Nephron (organoid): ENCODE results near the gene HORMAD1.

Experiments
- H3K27ac Mint-ChIP-seq, 3 experiments: 2 replicates each; pipeline ENCODE4 v1.8.0; 2020; ENCODE audit warnings: mixed read lengths in 3 of 3, mild to moderate bottlenecking in 2 of 3, moderate library complexity in 1 of 3
- H3K27me3 Mint-ChIP-seq: 2 replicates; pipeline ENCODE4 v1.8.0; 2021; ENCODE audit warnings: low read depth, mild to moderate bottlenecking, moderate library complexity, mixed read lengths
- H3K36me3 Mint-ChIP-seq: 2 replicates; pipeline ENCODE4 v1.8.0; 2020; ENCODE audit warnings: low read depth, mixed read lengths
- H3K4me1 Mint-ChIP-seq: 2 replicates; pipeline ENCODE4 v1.8.0; 2020; ENCODE audit warnings: mixed read lengths
- H3K4me3 Mint-ChIP-seq, 3 experiments: 2 replicates each; pipeline ENCODE4 v1.8.0; 2020; ENCODE audit warnings: mild to moderate bottlenecking in 3 of 3, mixed read lengths in 3 of 3, moderate library complexity in 2 of 3
- H3K9me3 Mint-ChIP-seq: 2 replicates; pipeline ENCODE4 v1.8.0; 2020; ENCODE audit warnings: mixed read lengths
- TF ChIP-seq, protein P1 (sequence below), 3 experiments: fragments of 200-600 bp; sonication (generic); IDR thresholded peaks; one replicate each; pipeline ENCODE4 v1.5.0; 2021; ENCODE audit warnings: antibody characterized with exemption in 3 of 3; ENCODE audit not compliant: unreplicated experiment in 3 of 3

Gene HORMAD1

DNA sequence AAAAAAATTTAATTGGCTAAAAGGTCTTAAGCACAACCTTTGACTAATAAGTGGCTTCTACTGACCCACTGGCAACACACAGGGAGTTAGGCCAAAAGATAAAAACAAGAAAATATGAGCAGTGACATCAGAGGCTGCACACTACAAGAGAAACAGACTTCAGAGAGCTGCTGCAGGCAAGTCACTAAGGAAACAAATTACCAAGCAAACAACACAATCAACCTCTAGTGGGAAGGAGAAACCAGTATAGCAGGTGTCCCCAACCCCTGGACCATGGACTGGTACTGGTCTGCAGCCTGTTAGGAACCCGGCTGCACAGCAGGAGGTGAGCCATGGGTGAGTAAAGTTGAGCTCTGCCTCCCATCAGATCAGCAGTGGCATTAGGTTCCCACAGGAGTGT is 70.5 kb downstream of the HORMAD1 start:
- Mint-ChIP-seq H3K27me3 (no peaks in the 10 kb centered on the region), H3K4me3 (no peak overlapping the region), H3K36me3 (peaks cover 23% of the 10 kb centered on the region), H3K4me1 (no peaks in the 10 kb centered on the region), H3K27ac (no peak overlapping the region), H3K9me3 (no peaks in the 10 kb centered on the region)
- TF ChIP-seq, protein P1, sequence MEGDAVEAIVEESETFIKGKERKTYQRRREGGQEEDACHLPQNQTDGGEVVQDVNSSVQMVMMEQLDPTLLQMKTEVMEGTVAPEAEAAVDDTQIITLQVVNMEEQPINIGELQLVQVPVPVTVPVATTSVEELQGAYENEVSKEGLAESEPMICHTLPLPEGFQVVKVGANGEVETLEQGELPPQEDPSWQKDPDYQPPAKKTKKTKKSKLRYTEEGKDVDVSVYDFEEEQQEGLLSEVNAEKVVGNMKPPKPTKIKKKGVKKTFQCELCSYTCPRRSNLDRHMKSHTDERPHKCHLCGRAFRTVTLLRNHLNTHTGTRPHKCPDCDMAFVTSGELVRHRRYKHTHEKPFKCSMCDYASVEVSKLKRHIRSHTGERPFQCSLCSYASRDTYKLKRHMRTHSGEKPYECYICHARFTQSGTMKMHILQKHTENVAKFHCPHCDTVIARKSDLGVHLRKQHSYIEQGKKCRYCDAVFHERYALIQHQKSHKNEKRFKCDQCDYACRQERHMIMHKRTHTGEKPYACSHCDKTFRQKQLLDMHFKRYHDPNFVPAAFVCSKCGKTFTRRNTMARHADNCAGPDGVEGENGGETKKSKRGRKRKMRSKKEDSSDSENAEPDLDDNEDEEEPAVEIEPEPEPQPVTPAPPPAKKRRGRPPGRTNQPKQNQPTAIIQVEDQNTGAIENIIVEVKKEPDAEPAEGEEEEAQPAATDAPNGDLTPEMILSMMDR (IDR thresholded peaks at IDR 0.05; ENCODE audit: unreplicated experiment in 3 of 3), result no peak

DNA sequence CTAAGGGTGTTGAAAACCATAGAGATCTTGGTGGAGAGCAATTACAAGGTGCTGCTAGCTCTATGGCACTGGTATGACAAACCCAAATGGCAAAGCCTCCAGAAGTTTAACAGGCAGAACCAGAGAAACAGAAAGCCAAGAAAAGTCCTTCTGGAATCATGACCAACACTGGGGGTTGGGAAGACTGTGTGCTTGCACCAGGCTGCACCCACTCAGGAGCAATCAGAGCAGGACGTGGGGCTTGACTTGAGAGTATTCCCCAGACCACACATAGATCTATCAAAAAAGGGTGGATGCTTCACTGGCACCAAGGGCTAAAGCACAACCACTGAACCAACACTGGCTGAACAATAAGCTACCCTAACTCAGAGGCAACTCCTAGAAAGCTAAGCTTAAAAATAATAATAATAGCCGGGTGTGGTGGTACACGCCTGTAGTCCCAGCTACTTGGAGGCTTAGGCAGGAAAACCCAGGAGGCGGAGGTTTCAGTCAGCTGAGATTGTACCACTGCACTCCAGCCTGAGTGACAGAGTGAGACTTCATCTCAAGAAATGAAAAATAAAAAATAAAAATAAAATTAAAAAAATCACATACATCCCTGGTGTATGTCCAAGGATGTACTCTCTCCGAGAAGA is 71.1 kb downstream of the HORMAD1 start:
- Mint-ChIP-seq H3K36me3 (peaks cover 23% of the 10 kb centered on the region), H3K9me3 (no peaks in the 10 kb centered on the region), H3K27ac (no peak overlapping the region), H3K27me3 (no peaks in the 10 kb centered on the region), H3K4me3 (no peak overlapping the region), H3K4me1 (no peaks in the 10 kb centered on the region)
- TF ChIP-seq, protein P1 (IDR thresholded peaks at IDR 0.05; ENCODE audit: unreplicated experiment in 3 of 3), result no peak
